LNCaP clone FGC (cell line): ENCODE data around the gene TMEM125.

Experiments used
- DNase-seq: peaks from one replicate; pipeline ENCODE4 v3.0.0-alpha.2; 2011; ENCODE audit warnings: low read depth
- H3K4me3 ChIP-seq: 2 replicates; pipeline ENCODE4 v1.5.1; 2011; ENCODE audit warnings: mild to moderate bottlenecking, low read depth, low read length, control low read depth
- CTCF ChIP-seq: IDR thresholded peaks from 2 replicates; pipeline ENCODE4 v1.5.1; 2012; ENCODE audit warnings: mild to moderate bottlenecking; ENCODE audit not compliant: control insufficient read depth, insufficient read depth; ENCODE audit errors: extremely low read depth

The TMEM125 gene

DNA sequence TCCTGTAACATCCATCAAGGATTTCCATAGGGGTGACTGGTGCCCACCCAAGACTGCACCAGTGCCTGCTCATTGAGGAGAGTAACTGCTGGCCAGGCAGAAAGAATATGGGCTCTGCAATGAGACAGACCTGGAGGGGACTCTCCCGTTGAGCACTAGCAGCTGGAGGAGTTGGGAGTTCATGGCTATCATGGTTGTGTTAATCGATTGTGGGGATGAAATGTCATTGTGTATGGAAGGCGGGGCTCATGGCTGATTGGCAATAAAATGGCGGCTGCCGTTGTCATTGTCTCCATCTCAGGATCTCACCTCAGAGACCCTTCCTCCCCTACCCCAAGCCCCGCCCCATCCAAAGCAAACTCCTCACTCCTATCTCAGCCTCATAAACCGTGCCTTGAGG lies 3.9 kb downstream of the TMEM125 start:
- no peak overlapping the region for H3K4me3 ChIP-seq
- DNase-seq: no peak
- TF ChIP-seq CTCF: no peak

GRCh38 chr1:43274125-43274803 lies 4.5 kb downstream of the TMEM125 start:
- no peak for TF ChIP-seq CTCF
- no peak overlapping the region for H3K4me3 ChIP-seq
- DNase-seq: no peak

GRCh38 chr1:43274804-43275180 lies 5.0 kb downstream of the TMEM125 start:
- DNase-seq: no peak
- no peak overlapping the region for H3K4me3 ChIP-seq
- TF ChIP-seq CTCF: no peak

- DNase-seq: no peak
- no peak for TF ChIP-seq CTCF
- no peak overlapping the region for H3K4me3 ChIP-seq
Measured at GRCh38 chr1:43275826-43276620, 6.2 kb downstream of the TMEM125 start.

DNA sequence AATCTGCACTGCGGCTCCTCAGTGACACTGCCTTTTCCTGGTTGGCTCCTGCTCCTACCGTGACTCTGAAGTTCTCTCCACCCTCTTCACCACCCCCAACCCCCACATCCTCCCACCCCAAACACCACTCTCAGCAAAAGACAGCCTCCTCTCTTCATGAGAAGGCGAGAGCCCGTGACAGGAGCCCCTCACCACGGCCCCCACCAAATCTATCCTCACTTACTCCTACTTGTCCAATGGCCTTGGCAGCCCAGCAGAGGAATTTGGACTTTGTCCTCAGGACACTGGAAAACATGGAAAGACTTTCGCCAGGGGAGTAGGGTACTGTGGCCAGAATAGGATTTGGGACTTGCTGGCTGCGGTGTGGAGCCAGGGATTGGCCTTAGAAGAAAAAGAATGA lies 6.9 kb downstream of the TMEM125 start:
- DNase-seq: no peak
- no peak overlapping the region for H3K4me3 ChIP-seq
- TF ChIP-seq CTCF: no peak

- no peak for TF ChIP-seq CTCF
- DNase-seq: no peak
- H3K4me3 ChIP-seq: no peak overlapping the region
Measured at GRCh38 chr1:43277116-43277876, 7.5 kb downstream of the TMEM125 start.
